GM18507 (cell line): ENCODE results near the gene DDIT4L.
"Not testable (repeated sequence)": the region's sequence is repeated elsewhere in the genome, so short reads cannot be mapped to it uniquely, and the experiment has no call there.

Experiments used
- DNase-seq: peaks from one replicate; pipeline ENCODE4 v3.0.0; 2011; ENCODE audit warnings: low read depth; ENCODE audit not compliant: insufficient read length; ENCODE audit errors: extremely low spot score
- FAIRE-seq: peaks from 2 replicates; lab custom pipeline; 2011; peaks lifted over from hg19 to GRCh38; lab: Jason Lieb, UNC

DDIT4L gene, protein sequence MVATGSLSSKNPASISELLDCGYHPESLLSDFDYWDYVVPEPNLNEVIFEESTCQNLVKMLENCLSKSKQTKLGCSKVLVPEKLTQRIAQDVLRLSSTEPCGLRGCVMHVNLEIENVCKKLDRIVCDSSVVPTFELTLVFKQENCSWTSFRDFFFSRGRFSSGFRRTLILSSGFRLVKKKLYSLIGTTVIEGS

DNA sequence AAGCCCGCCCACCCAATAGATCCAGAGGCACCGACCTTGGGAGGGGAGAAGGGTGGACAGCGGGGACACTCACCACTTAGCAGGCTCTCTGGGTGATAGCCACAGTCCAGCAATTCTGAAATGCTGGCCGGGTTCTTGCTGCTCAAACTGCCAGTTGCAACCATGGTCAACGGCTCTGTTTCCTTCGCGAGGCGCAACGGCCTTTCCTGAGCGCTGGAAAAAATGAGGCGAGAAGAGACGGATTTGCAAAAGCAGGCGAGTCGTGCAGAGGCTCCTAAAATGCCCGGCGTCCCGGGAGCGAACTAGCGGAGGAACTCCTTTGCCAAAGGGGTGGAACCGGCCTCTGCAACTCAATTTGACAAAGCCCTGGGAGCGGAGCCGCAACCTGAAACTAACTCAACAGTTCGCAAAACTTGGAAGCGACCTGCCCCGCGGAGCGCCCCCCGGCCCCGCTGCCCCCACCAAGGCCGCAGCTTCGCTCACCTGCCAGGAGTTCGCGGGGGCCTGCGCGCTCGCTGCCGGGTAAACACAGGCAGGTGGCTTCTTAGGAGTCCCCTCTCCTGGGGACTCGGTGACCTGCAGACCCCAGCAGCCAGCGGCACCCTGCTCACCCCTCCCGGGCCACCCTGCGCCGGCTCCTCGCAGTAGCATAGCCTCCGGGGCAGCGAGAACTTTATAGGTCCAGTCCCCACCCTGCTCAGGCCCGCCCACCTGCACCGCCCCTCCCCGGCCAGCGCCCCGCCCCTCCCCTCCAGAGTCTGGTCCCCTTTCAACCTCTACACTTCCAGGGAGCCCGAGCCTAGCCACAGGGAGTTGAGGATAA is at the start of gene DDIT4L:
Gene DDIT4L (minus strand): TSS at position 649 of the 823 bp plus-strand sequence. CDS start 485 bp downstream, at position 164.
- DNase-seq, result no peak
- no peak for FAIRE-seq

DNA sequence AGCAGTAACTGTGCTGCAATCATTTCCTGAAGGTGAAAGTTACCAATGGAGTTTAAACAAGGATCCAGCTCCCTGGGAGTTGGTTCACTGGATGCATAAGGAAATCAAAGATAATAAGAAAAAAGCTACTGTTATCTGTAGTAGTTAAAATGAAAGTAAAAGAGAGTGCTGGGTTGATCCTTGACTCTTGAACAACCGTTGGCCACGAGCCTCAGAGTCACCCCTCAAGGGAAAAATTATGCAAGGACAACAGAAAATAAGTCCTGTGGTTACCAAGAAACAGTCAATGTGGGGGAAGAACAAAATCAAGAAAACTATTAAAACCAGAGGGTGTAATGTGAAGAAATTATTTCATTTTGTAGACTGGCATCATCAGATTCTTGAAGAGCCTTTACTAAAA is 49.7 kb upstream of the DDIT4L start:
- FAIRE-seq, result no peak
- DNase-seq, result no peak

DNA sequence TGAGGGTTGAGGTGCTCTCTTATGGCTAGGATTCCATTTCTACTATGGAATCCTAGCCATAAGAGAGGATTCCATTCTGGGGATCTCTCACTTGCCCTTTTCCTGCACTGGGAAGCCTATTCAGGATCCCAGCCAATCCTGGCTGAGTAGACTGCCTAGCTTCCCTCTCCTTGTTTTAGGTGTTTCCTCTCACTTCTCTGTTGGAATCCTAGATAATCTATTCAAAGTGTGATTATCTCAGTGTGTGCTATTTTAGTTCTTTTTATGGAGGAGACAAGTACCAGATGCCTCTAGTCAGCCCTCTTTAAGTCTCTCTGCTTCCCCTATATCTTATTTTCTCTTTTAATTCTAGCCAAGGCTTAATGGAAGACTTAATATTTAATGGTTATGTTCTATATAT is 34.5 kb upstream of the DDIT4L start:
- DNase-seq (no peak), FAIRE-seq (no peak)

DNA sequence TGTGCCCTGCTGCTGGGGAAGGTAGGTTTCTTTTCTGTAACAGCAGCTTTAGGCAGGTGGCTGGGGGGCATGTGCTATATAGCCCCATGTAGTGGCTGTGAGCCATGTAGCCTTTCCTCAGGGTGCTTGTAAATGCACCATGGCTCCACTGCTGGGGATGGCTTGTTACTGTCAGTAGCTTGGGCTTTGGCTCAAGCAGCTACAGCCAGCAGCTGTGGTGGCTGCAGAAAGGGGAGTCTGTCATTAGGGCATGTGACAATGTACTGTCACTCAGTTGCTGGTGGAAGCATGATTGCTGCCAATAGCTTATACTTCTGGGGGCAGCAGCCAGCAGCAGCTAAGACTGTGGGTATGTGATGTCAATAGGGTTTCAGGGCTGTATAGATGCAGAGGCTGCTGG is 33.9 kb upstream of the DDIT4L start:
- FAIRE-seq (no peak), DNase-seq (no peak)

DNA sequence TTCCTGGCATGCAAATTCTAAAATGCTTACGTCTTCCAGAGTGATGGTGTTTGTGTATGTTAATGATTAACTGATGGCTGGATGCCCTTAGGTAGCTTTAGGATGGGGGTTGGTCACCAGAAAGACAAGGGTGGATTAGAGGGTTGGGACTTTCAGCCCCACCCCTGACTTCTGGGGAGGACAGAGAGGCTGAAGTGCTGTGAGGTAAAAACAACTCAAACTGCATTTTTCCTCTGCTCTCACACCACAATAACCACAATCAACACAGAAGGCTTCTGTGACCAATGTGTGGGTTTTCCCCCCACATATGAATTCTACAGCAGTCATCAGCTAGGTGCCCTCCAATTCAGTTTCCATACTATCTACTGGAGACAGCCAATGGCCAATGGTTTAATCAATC is 18.7 kb upstream of the DDIT4L start:
- DNase-seq (no peak), FAIRE-seq (peak; percentile 70)

DNA sequence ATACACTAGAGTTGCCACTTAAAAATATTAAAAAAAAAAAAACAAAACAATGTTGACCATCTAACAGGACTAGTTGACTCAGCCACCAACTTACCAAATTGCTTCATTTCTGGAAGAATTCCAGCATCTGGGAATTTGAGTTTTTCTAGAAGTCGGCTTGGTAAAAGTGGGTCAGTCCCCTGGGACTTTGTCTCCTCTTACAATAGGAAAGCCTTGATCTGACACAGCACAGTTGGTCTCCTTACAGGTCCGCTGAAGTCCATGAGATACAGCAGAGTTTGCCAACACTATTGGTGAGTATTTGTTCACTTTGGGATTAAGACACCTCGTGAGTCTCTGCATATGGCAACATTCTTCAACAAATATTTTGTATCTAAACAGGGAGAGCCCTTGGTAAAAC is 18.2 kb upstream of the DDIT4L start:
- no peak for DNase-seq
- no peak for FAIRE-seq

DNA sequence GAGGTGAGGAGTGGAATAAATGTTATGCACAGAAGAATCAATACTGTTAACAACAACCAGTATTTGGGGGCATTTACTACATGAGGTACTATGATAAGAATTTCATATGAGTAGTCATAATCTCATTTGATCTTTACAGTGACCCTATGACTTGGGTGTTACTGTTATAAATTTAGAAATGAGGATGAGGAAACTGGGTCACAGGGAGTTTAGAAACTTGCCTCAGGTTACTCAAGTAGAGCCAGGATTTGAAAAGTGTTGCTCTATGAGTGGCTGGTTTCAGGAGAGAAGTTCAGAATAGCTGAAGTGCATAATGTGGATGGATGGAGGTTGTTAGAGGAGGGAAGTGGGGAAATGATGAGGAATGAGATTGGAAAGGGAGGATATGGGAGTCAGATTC is 16.6 kb upstream of the DDIT4L start:
- no peak for FAIRE-seq

DNA sequence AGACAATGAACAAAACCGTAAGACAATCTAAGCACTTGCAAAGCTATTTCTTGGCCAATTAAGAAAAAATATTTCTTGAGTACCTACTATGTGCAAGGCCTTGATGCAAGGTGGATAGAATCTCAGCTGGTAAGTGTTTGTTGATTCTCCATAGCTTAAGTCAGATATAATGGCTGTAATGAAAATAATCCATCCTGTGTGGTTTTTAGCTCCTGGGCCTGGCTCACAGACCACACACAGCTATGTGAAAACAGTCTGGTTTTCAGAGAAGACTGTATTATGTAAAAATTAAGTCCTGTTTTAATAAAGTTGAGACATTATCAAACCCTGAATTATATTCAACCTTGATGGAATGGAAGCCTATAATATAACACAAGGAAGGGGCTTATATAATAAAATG is 7.8 kb upstream of the DDIT4L start:
- DNase-seq, result no peak
- FAIRE-seq, result no peak

More for the DNA sequence above, 16.6 kb upstream of the DDIT4L start:
- no peak for DNase-seq

DNA sequence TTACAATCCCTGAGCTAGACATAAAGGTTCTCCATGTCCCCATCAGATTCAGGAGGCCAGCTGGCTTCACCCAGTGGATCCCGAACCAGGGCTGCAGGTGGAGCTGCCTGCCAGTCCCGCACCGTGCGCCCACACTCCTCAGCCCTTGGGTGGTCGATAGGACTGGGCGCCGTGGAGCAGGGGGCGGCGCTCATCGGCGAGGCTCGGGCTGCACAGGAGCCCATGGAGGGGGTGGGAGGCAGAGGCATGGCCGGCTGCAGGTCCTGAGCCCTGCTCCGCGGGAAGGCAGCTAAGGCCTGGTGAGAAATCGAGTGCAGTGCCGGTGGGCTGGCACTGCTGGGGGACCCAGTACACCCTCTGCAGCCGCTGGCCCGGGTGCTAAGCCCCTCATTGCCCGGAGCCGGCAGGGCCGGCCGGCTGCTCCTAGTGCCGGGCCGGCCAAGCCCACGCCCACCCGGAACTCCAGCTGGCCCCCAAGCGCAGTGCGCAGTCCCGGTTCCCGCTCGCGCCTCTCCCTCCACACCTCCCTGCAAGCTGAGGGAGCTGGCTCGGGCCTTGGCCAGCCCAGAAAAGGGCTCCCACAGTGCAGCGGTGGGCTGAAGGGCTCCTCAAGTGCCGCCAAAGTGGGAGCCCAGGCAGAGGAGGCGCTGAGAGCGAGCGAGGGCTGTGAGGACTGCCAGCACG is 6.3 kb upstream of the DDIT4L start:
- not testable (repeated sequence) for DNase-seq, FAIRE-seq

DNA sequence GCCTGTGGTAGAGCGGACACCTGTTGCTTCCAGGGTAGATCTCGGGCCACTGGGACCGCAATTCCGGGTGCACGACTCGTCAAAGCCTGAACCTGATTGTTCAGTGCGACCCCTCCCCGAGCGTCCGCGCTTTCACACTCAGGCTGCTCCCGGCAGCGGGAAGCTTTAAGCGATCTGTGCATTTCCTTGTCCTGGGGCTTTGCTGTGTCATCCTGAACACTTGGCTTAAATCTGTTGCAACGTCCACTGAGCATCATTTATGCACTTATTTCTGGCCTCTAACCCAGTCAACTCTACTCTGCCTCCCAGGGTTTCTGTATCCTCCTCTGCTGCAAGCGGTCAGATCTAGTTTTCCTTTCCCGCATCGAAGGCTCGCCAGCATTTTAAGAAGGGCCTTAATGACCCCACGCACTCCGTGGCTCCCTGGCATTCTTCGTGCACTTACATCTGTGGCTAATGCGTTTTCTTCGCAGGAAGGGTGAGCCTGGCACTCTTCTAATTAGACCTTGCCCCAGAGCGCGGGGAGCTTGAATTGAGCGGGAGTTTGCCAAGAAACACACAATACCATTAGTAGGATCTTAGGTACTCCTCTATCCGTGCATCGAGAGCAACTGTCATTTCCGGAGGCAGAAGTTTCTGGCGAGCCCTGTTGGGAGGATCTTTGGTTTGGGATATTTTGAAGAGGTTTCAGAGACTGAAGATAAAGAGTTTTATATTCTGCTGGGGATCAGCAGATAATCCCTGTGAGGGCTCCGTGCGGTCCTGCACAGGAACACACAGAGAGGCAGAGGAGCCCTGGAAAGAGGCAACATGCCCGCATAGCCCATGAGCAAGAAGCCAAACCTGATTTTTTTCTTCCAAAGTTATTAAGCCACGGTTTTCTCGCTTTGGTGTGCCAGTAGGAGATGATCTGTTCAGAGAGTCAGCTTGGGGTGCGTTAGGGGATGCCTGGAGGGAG is 654 bp upstream of the DDIT4L start:
- DNase-seq (no peak), FAIRE-seq (no peak)

DNA sequence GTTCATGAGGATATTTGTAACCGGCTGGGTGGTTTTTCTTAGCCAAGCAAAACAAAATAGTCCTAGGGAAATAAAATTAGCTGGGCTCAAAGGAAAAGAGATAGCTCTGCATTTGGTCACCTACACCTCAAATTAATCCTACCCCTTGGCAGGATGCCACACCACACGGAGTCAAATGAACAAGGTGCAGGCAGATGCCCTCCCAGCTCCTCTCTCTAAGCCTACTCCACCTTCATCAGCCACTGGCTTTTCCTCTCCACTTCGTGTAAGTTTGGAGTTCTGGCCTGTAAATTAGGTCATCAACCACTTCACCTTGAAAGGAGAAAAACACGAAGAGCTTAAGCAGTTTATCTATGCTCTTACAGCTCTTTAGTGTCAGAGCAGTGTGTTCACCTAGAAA is 1.4 kb downstream of the DDIT4L start:
- DNase-seq (no peak), FAIRE-seq (no peak)

DNA sequence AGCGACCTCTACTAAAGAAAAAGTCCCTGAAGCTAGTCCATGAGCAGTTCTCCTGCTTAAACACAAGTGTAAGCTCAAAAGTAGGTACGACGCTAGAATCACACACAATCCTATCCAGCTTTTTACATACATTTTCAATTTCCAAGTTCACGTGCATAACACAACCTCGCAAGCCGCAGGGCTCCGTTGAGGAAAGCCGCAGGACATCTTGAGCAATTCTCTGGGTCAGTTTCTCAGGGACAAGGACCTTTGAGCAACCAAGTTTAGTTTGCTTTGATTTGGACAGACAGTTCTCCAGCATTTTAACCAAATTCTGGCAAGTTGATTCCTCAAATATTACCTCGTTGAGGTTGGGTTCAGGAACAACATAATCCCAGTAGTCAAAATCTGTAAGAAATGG is 2.5 kb downstream of the DDIT4L start:
- DNase-seq (no peak), FAIRE-seq (no peak)

DNA sequence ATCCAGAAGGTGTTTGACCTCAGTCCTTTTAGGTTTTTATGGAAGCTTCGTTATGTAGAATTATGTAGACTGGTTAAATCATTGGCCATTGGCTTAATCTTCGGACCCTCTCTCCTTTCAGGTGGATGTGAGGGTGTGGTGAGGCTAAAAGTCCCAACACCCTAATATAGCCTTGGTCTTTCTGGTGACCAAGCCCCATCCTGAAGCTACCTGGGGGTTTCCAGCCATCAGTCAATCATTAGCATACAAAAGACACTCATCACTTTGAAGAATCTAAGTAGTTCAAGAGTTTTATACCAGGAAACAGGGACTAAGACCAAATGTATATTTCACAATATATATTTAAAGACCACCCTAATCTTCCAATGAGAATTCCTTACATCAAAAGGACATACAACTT is 5.5 kb downstream of the DDIT4L start:
- FAIRE-seq, result no peak
- DNase-seq, result no peak

DNA sequence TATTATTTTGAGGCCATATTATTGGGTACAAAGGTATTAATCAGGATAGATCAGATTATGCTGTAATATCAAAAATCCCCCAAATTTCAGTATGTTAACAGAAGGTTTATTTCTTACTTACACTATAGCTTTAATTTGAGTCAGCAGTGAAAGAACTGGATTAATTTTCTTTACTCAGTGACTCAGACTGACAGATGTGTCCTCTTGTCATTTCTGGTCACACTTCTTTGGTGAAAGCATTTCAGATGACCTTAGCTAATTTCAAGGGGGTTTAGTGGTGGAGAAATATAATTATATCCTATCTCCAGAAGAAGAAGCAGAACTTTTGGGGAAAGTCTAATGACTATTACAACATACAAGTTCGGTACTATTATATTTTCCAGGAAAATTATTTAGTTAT is 12.4 kb downstream of the DDIT4L start:
- FAIRE-seq, result no peak

DNA sequence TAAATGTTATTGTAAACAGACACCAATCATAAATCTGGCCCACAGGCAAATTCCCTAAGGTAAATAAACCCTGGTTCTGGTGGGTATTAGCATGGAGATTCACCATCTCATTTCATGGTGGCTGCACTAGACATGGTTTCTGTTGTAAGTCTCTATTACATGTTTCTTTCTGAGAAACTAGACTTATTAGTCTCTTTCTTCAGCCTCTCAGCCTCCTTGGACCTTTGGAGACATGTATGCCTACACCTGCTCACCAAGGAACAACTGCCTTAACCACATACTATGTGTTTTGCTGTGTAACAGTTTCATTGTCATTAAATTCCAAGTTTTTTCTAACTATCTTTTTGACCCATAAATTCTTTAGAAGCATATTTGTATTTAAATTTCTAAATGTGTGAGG is 13.1 kb downstream of the DDIT4L start:
- no peak for FAIRE-seq

More for the DNA sequence above, 12.4 kb downstream of the DDIT4L start:
- no peak for DNase-seq

DNA sequence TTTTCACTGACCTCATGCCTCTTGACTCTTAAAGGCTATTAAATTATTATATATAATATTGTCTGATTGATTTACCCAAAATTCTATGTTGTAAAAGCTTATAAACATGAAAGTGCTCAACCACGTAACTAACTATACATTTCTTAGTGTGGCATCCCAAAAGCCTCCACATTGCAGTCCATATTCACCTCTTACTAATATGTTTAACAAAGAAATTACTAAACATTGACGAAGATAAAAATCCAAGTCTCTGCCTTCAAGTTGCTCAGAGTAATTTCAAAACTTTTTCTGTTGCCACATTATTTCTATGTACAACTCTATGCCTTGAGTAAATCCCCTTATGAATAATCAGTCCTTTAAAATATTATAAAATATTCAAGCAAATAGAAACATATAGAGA is 14.4 kb downstream of the DDIT4L start:
- no peak for FAIRE-seq
- DNase-seq, result no peak

More for the DNA sequence above, 13.1 kb downstream of the DDIT4L start:
- no peak for DNase-seq

DNA sequence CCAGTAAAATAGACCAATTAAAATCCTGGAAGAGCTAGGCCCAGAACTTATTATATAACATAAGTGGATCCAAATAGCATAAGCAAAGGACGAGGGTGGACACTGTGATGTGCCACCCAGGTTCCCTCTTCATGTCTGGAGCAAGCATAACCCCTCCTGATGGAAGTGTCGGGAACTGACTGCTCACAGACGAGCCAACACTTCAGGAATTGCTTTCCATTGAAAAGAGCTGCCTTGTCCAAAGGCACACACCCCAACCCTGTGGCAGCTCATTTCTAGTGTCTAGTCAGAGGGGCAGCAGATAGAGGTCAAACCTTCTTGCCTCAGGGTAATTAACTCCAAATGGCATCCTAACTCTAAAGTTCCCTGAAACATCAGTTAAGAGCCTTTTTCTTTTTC is 15.3 kb downstream of the DDIT4L start:
- DNase-seq, result no peak
- FAIRE-seq, result no peak

DNA sequence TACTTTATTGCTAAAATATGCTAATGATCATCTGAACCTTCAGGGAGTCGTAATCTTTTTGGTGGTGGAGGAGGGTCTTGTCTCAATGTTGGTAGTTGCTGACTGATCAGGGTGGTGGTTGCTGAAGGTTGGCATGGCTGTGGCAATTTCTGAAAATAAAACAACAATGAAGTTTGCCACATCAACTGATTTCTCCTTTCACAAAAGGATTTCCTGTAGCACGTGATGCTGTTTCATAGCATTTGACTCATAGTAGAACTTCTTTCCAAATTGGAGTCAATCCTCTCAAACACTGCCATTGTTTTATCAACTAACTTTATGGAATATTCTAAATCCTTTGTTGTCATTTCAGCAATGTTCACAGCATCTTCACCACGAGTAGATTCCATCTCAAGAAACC is 19.3 kb downstream of the DDIT4L start:
- FAIRE-seq (no peak), DNase-seq (no peak)
